GM11168 (cell line): ENCODE data around the gene NPC1.
"Not testable (repeated sequence)": the region's sequence is repeated elsewhere in the genome, so short reads cannot be mapped to it uniquely, and the experiment has no call there.

Experiments
- in situ Hi-C: fragments of 300-500 bp; cut with MboI; formaldehyde crosslinking; loops from one replicate; pipeline ENCODE4 v1.12.0; 2022; ENCODE audit warnings: low sequenced_read_pairs; ENCODE audit not compliant: unreplicated experiment

The NPC1 gene

DNA sequence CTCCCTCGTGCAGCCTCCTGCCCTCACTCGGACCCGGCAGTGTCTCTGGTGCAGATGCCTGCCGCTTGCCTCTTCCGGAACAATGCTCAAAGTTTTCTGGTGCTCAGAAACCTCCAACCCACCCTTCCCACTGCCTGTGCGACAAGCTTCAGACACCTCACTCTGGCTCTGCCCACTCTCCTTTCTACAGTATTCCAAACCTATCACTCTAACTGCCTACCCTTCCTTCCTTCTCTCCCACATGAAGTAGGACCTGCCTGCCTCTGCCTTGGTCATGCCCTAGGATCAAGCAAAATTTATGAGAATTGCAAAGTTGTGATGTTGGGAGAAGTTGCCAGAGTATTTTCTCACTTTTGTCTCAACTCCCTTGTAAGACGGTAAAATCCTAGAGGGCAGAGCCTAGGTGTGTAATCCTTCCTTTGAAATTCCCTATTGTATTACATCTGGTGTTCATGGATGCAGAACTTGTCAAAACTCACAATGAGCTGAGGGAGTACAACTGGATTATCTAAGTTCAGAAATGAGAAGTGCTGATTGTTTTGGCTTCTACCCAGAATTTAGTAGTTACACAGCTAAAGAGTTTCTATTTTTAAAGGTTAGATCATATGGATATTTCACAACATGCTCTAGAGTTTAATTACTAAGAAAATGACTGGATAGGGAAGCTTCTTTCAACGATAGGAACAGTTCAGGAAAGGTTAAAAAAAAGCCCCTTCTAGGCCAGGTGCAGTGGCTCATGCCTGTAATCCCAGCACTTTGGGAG, 7.2 kb downstream of the NPC1 start:
- in situ Hi-C loops: no loop called here

DNA sequence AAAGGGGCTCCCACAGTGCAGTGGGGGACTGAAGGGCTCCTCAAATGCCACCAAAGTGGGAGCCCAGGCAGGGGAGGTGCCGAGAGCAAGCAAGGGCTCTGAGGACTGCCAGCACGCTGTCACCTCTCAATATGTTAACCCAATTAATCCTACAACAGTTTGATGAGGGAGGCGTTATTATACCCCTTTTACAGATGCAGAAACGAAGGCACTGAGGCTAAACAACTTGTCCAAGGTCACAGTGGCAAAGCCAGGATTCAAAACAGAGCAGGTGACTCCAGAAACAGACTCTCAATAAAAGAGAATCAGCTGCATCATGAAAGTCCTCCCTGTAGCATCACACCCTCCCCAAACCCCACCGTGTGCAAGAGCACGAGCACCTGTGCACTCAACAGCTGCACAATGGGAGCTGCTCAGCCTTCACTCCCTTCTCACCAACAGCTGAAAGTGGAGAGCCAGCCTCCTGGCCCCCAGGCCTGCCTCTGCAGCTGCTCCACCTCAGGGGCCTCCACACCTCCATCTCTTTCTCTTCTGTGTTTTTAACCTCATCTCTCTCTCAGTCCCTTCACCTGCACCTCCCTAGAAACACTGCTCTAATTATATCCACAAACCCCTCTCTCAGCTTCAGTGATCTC, 8.1 kb downstream of the NPC1 start:
- in situ Hi-C loops: no loop called here

DNA sequence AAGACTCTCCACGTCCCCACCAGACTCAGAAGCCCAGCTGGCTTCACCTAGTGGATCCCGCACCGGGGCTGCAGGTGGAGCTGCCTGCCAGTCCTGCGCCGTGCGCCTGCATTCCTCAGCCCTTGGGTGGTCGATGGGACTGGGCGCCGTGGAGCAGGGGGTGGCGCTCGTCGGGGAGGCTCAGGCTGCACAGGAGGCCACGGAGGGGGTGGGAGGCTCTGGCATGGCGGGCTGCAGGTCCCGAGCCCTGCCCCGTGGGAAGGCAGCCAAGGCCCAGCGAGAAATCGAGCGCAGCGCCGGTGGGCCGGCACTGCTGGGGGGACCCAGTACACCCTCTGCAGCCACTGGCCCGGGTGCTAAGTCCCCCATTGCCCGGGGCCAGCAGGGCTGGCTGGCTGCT, 8.8 kb downstream of the NPC1 start:
- in situ Hi-C loops: not testable (repeated sequence)

DNA sequence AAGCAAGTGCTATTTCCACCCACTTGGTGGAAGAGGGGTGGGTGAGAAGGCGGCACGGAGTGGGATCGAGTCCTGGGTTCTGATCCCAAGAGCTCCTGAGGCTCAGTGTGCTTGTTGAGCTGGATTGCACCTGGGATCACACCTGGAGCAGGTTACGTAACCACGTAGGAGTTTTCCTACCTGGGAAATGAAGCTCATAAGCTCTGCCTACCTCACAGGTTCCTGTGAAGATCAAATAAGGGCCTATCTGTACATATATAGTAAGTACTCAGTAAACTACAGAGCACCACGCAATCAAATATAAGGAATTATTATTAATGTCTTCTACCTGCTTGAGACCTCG, 11.0 kb downstream of the NPC1 start:
- in situ Hi-C loops: no loop called here

DNA sequence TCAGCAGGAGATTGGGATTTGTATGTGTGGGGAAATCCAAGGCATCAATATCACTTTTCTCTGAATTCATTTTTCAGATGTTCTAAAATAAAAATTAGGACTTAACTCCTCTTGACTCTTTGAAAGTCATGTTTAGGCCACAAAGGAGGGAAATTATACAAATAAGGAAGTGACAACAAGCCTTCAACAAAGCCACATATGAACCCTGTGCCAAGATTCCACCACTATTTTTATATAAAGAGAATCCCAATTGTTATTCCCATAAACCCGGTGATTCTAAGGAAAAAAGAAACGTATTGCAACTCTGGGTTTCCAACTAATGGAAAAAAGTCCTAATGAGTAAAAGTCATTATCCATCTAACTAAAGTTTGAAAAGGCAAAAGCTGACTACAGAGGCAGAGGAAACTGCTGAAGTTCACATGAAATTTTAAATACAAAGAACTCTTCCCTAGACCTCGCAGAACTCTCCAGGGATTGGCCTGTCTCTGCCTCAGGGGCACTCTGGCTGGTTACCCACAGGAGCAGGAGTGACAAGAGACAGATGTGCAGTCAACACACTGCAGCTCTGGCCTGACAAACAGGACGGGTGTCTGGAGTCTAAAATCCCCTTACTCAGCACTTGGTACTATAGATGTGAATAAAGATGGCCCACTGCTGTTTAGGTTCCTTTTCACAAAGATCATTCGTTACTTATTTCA, 11.5 kb downstream of the NPC1 start:
- in situ Hi-C loops: no loop called here

DNA sequence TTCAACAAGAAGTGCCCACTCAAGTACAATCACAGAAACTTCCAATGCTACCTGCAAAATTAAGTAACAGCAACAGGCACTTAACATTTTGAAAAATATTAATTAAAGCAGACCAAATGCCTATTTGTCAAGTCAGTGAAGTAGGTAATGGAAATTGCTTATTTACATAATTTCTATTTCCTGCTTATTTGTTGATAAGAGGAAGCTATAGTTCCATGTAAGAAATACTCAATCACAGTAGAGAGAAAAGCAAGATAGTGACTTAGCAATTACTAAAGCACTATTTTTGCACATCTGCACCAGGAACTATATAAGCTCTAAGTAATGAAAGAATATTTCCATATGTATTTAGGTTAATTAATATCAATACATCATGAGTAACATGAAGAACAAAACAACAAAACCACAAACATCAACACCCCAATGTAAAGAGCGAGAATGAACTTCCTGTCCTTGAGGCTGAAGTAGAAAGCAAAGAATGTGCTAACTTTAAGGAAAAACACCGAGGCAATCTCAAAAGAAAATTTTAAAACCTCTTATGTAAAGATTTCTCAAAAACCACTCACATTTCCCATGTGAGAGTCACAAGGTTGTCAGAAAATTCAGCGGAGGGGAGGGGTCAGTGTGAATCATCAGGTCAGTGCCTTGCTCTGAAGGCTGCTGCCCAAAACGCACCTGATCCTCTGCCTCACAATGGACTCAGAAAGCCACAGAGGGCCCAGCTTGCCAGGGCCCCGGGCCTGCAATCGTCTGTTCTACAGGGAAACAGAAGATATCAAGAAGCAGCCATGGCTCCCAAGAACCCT, 12.5 kb downstream of the NPC1 start:
- in situ Hi-C loops: no loop called here

DNA sequence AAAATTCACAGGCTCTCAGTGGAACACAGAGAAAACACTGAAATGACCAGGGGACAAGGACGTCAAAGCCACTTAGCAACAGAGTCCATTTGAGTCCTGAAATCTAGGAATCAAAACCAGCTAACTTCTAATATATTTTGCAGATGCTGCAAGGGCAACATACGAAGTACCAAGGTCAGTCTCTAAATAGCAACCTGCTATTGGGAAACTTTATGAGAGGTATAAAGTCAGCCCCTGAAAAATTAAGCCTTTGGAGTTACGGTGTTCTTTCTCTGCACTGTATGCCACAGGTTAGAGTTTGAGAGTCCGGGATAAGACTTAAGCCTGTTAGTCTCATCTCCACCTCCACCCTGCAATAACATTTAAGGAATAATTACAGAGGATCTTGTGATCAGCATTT, 13.3 kb downstream of the NPC1 start:
- in situ Hi-C loops: no loop called here

DNA sequence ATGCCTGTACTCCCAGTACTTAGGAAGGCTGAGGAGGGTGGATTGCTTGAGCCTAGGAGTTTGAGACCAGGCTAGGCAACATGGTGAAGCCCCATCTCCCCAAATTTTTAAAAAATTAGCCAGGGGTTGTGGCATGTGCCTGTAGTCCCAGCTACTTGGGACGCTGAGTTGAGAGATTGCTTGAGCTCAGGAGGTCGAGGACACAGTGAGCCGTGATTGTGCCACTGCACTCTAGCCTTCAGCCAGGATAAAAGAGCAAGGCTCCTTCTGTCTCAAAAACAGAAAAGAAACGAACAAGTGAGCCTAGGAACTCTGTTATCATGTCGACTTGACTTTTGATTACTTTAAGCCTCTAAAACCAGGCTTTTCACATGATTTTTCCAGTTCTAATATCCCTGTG, 13.7 kb downstream of the NPC1 start:
- in situ Hi-C loops: no loop called here

DNA sequence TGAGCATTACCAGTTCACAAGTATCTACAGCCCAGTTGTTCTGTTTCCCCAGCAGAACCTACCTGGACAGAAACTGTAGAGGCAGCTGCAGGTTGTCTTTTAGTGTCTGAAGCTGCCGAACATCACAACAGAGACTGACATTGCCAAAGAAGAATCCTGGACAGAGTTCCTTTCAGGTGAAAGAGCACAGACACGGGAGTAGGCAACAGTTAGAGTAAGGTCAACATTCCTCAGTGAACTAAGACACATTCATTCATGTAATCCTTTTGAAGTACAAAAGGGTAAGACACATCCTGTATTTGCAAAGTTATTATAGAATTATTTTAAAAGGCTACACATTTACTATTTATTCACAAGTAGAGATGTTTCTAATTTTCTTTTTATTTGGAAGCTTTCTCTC, 14.3 kb downstream of the NPC1 start:
- in situ Hi-C loops: no loop called here

DNA sequence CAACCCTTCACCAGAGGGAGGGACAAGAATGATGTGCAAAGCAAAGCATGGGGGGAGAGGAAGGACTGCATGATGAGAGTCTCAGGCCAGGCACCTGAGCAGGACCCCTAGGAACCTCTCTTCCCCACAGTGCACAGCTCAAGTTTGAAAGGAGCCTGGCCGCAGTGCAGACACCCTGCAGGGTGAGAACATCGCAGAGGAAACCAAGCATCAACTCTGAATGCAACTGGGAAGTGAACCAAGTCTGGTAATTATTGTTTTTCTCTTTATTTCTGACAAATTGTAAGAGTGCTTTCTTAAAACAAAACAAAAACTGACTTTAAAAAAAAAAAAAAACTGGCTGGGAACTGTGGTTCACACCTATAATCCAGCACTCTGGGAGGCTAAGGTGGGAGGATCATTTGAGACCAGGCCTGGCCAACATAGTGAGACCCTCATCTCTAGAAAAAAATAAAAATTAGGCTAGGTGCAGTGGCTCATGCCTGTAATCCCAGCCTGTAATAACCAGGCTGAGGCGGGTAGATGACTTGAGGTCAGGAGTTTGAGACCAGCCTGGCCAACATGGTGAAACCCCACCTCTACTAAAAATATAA, 15.3 kb downstream of the NPC1 start:
- in situ Hi-C loops: no loop called here

DNA sequence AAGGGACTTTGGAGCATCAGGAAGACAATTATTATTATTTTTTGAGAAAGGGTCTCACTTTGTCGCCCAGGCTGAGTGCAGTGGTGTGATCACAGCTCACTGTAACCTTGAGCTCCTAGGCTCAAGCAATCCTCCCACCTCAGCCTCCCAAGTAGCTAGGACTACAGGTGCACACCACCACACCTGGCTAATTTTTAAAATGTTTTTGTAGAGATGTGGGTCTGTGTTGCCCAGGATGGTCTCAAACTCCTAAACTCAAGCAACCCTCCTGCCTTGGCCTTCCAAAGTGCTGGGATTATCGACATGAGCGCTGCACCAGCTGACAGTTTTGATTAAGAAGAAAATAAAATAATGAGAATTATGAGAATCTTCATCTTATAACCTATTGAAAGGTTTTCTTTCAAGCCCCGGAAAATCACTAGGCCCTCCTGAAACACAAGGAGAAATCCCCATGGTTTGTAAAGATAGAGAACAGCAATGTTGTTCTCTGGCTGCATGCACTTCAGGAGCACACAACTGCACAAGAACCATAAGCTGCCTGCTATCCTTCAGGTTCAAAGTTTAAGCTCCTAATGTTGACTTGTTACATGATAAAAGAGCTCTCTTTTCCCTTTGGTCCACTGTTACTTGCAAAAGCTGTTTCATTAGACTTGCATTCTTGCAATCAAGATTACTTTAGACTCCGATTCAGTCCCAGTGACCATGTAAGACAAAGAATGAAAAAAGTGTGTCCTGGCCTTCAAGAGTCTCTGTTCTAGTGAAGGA, 16.8 kb downstream of the NPC1 start:
- in situ Hi-C loops: no loop called here

DNA sequence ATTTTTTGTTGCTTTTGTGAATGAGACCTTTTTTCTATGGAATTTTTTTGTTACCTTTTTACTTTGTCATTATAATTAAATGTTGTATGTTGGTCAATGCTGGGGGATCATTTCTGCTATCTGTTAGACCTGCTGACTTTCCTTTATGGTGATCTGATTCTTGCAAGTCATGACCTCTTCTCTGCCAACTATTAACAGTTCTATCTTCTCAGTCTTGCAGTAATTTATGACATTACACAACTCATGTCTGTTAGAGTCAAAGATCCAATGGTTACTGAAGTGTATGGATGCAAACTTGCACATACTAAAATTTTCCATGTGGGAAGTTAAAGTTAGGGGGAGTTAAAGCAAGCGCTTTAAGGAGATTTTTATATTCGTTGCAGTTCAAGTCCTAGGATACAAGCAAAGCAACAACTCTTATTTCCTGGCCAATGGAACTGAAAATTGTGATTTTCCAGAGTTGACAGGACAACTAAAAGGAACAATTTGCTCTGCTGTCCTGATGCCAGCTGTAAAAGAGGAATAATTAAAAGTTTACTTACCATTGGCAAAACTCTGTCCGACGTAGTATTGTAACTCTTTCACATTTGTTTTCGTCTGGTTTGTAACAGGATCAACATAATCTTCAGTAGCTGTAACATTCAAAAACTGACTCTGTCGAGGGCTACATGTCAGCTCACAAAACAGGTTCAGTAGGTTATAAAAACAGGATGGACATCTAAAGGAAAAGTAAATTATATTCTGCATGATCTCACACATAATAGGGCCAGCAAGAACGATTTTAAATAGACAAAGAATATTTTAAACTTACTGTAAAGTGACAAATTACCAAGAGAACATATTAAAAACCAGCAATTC, 17.8 kb downstream of the NPC1 start:
- in situ Hi-C loops: no loop called here

DNA sequence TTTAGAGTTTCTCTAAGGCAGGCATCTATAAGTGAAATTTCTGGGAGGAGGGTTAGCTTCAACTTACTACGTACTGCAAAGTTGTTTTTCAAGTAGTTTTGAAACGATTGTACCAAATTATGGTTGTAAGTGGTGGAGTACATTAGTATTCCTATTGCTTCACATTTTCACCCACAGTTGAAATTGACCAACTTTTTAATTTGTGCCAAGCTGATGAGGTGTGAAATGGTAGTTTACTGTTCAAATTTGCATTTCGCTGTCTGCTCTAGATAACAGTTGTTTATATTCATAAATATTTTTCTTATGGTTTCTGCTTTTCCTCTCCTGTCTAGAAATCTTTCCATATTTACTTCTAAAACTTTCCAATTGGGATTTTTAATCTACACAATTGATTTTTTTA, 18.6 kb downstream of the NPC1 start:
- in situ Hi-C loops: no loop called here

DNA sequence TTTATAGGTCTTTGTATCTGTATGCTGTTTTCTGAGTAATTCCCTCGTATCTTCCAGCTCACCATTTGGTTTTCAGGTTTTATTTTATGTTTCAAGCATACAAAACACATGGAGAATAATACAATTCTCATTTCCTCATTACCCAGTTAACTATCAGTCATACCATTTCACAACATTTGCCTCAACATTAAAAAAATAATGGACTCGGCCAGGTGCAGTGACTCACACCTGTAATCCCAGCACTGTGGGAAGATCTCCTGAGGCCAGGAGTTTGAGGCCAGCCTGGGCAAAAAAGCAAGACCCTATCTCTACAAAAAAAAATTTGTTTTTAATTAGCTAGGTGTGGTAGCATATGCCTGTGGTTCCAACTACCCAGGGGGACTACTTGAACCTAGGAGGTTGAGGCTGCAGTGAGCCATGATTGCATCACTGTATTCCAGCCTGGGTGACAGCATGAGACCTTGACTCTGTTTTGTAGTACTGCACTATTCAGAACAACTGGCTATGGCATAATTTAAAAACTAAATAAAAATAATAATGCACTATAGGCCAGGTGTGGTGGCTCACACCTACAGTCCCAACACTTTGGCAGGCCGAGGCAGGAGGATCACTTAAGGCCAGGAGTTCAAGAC, 20.3 kb downstream of the NPC1 start:
- in situ Hi-C loops: no loop called here

DNA sequence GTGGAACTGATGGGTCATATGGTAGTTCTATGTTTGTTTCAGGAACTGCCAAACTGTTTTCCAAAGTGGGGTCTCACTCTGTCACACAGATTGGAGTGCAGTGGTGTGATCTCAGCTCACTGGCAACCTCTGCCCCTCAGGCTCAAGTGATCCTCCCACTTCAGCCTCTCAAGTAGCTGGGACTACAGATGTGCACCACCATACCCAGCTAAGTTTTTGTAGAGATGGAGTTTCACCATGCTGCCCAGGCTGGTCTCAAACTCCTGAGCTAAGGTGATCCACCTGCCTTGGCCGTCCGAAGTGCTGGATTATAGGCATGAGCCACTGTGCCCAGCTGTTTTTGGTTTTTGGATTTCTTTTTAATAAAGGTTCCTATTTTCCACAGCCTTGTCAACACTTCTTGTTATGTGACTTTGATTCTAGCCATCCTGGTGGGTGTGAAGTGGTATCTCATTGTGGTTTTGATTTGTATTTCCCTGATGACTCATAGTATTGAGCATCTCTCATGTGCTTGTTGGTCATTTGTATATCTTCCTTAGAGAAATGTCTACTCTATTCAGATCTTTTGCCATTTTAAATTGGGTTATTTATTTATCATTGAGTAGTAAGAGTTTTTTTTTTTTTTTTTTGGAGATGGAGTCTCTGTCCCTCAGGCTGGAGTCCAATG, 22.8 kb downstream of the NPC1 start:
- in situ Hi-C loops: no loop called here

DNA sequence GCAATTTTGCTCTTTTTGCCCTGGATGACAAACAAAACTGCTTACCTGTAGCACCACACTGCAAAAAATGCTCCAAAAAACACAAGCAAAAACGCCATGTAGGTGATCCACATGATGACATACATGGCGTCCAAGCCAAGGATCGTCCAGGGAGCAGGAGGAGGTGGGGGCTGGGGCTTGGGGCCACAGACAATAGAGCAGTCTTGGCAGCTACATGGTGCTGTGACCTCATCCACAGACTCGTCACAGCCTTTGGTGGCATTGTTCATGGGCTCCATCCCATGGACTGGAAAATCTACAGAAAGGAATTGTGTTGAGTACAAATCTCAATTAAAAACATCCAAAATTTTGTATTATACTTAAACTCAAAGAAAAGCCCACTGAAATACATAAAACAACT, 26.1 kb downstream of the NPC1 start:
- in situ Hi-C loops: no loop called here

DNA sequence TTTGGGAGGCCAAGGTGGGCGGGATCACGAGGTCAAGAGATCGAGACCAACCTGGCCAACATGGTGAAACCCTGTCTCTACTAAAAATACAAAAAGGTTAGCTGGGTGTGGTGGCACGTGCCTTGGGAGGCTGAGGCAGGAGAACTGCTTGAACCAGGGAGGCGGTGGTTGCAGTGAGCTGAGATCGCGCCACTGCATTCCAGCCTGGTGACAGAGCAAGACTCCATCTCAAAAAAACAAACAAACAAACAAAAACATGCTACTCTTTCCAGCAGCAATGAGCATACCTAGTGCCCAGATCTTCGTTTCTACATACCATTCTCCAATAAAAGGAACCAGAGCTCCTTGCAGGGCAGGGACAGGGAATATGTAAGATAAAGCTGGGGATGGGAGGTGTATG, 28.8 kb downstream of the NPC1 start:
- in situ Hi-C loops: not testable (repeated sequence)
